HAP-1 (cell line): ENCODE measurements around the gene MFSD12.
"Not testable (repeated sequence)": the region's sequence is repeated elsewhere in the genome, so short reads cannot be mapped to it uniquely, and the experiment has no call there.

Source experiments
- DNase-seq, 2 experiments: peaks; one replicate each; pipeline ENCODE4 v3.0.0-alpha.2; 2016 to 2020; ENCODE audit warnings: low spot score in 2 of 2
- H3K27me3 ChIP-seq: fragments of 250-450 bp; sonication (Bioruptor Pico); 2 replicates; pipeline ENCODE4 v1.5.1; 2020; ENCODE audit warnings: low read depth, mild to moderate bottlenecking, moderate library complexity
- H3K36me3 ChIP-seq: fragments of 250-450 bp; sonication (Bioruptor Pico); replicated peaks from 2 replicates; pipeline ENCODE4 v1.5.1; 2020; ENCODE audit warnings: mild to moderate bottlenecking
- H3K4me1 ChIP-seq: fragments of 250-450 bp; sonication (Bioruptor Pico); 2 replicates; pipeline ENCODE4 v1.5.1; 2020; ENCODE audit warnings: mild to moderate bottlenecking
- H3K4me3 ChIP-seq: fragments of 250-450 bp; sonication (Bioruptor Pico); 2 replicates; pipeline ENCODE4 v1.5.1; 2020; ENCODE audit warnings: mild to moderate bottlenecking, moderate library complexity
- H3K9me3 ChIP-seq: fragments of 250-450 bp; sonication (Bioruptor Pico); 2 replicates; pipeline ENCODE4 v1.5.1; 2020; ENCODE audit warnings: mild to moderate bottlenecking, moderate library complexity
- in situ Hi-C: fragments of 300-500 bp; cut with MboI; formaldehyde crosslinking; loops from 3 replicates; pipeline ENCODE4 v1.14.3; 2020; ENCODE audit warnings: low sequenced_read_pairs, inconsistent platforms, mixed read lengths

MFSD12 gene

GRCh38 chr19:3591876-3592613 lies 34.7 kb upstream of the MFSD12 start:
- in situ Hi-C loops, result no loop called here
- H3K4me1 ChIP-seq, result no peaks in the 10 kb centered on the region
- H3K27me3 ChIP-seq, result no peaks in the 10 kb centered on the region
- H3K9me3 ChIP-seq, result no peaks in the 10 kb centered on the region
- no peaks in the 10 kb centered on the region for H3K36me3 ChIP-seq
- no peak overlapping the region for H3K4me3 ChIP-seq
- DNase-seq, result no peak

GRCh38 chr19:3590991-3591659 lies 33.7 kb upstream of the MFSD12 start:
- H3K4me3 ChIP-seq, result no peak overlapping the region
- in situ Hi-C loops, result no loop called here
- H3K9me3 ChIP-seq, result no peaks in the 10 kb centered on the region
- no peak for DNase-seq
- H3K4me1 ChIP-seq, result no peaks in the 10 kb centered on the region; the same call in 1 of the 2 replicates
- no peaks in the 10 kb centered on the region for H3K36me3 ChIP-seq
- peaks cover under 1% of the 10 kb centered on the region for H3K27me3 ChIP-seq

- in situ Hi-C loops, result no loop called here
- Histone ChIP-seq H3K4me3 (no peak overlapping the region), H3K4me1 (peaks cover 3% of the 10 kb centered on the region; the same call in 1 of the 2 replicates), H3K27me3 (peaks cover 5% of the 10 kb centered on the region), H3K36me3 (no peaks in the 10 kb centered on the region), H3K9me3 (no peaks in the 10 kb centered on the region)
- DNase-seq, result no peak
Observed at GRCh38 chr19:3589949-3590348, 32.6 kb upstream of the MFSD12 start.

- Histone ChIP-seq H3K9me3 (no peaks in the 10 kb centered on the region), H3K27me3 (peaks cover 5% of the 10 kb centered on the region), H3K4me1 (peaks cover 3% of the 10 kb centered on the region; the same call in 1 of the 2 replicates), H3K36me3 (no peaks in the 10 kb centered on the region), H3K4me3 (no peak overlapping the region)
- in situ Hi-C loops, result no loop called here
- DNase-seq, result no peak
Observed at GRCh38 chr19:3589439-3589838, 32.1 kb upstream of the MFSD12 start.

- in situ Hi-C loops, result no loop called here
- Histone ChIP-seq H3K36me3 (no peaks in the 10 kb centered on the region), H3K9me3 (no peaks in the 10 kb centered on the region), H3K27me3 (peaks cover 5% of the 10 kb centered on the region), H3K4me3 (no peak overlapping the region), H3K4me1 (peaks cover 3% of the 10 kb centered on the region; the same call in 1 of the 2 replicates)
- DNase-seq, result no peak
Observed at GRCh38 chr19:3586707-3587346, 29.4 kb upstream of the MFSD12 start.

- Histone ChIP-seq H3K36me3 (no peaks in the 10 kb centered on the region), H3K9me3 (no peaks in the 10 kb centered on the region), H3K27me3 (peaks cover 5% of the 10 kb centered on the region), H3K4me3 (peak overlapping the region; percentile 32), H3K4me1 (peaks cover 3% of the 10 kb centered on the region; the same call in 1 of the 2 replicates)
- peak in 1 of 2 experiments; percentile 70 for DNase-seq
- in situ Hi-C loops, result no loop called here
Observed at GRCh38 chr19:3586127-3586626, 28.8 kb upstream of the MFSD12 start.

- peak within 1 kb of the TSS; percentile 32 for H3K4me3 ChIP-seq
- DNase-seq, result peak in 1 of 2 experiments; percentile 43
Observed at GRCh38 chr19:3585301-3586126, 28.1 kb upstream of the MFSD12 start, which contains the start of gene GIPC3. GIPC3 (plus strand) TSS chr19:3585478; CDS start chr19:3585598, 120 bp downstream.

GRCh38 chr19:3584036-3584802 lies 26.8 kb upstream of the MFSD12 start:
- DNase-seq, H3K4me1 ChIP-seq, in situ Hi-C loops, H3K9me3 ChIP-seq, H3K27me3 ChIP-seq, H3K4me3 ChIP-seq, H3K36me3 ChIP-seq: not testable (repeated sequence)

More at GRCh38 chr19:3585301-3586126, 28.1 kb upstream of the MFSD12 start, which contains the start of gene GIPC3:
- H3K27me3 ChIP-seq, result peaks cover 5% of the 10 kb centered on the region
- no peaks in the 10 kb centered on the region for H3K36me3 ChIP-seq
- in situ Hi-C loops, result no loop called here
- peaks cover 3% of the 10 kb centered on the region; the same call in 1 of the 2 replicates for H3K4me1 ChIP-seq
- H3K9me3 ChIP-seq, result no peaks in the 10 kb centered on the region

GRCh38 chr19:3581792-3582191 lies 24.4 kb upstream of the MFSD12 start:
- not testable (repeated sequence) for H3K4me1 ChIP-seq

GRCh38 chr19:3580156-3580934 lies 23.0 kb upstream of the MFSD12 start:
- in situ Hi-C loops, result no loop called here
- DNase-seq, result no peak

More at GRCh38 chr19:3581792-3582191, 24.4 kb upstream of the MFSD12 start:
- DNase-seq, H3K36me3 ChIP-seq, H3K4me3 ChIP-seq, H3K9me3 ChIP-seq, in situ Hi-C loops, H3K27me3 ChIP-seq: not testable (repeated sequence)

GRCh38 chr19:3578390-3578789 lies 21.0 kb upstream of the MFSD12 start:
- no peaks in the 10 kb centered on the region for H3K9me3 ChIP-seq

More at GRCh38 chr19:3580156-3580934, 23.0 kb upstream of the MFSD12 start:
- no peaks in the 10 kb centered on the region for H3K9me3 ChIP-seq
- H3K36me3 ChIP-seq, result peaks cover 11% of the 10 kb centered on the region
- no peak overlapping the region for H3K4me3 ChIP-seq
- no peaks in the 10 kb centered on the region for H3K4me1 ChIP-seq
- H3K27me3 ChIP-seq, result no peaks in the 10 kb centered on the region

More at GRCh38 chr19:3578390-3578789, 21.0 kb upstream of the MFSD12 start:
- no peaks in the 10 kb centered on the region for H3K4me1 ChIP-seq
- H3K4me3 ChIP-seq, result no peak overlapping the region
- in situ Hi-C loops, result no loop called here
- DNase-seq, result no peak
- H3K27me3 ChIP-seq, result no peaks in the 10 kb centered on the region
- H3K36me3 ChIP-seq, result peaks cover 22% of the 10 kb centered on the region
